NCI-H526 (cell line): ENCODE measurements around the gene HACD2.
A peak's percentile ranks its signal among the peaks of the same experiment; 100 is the strongest.

Experiments used
- DNase-seq, 2 experiments: peaks; one replicate each; lab custom pipeline; 2025; lab: John Stamatoyannopoulos, UW

HACD2 gene

GRCh38 chr3:123568875-123569274 lies 16.0 kb downstream of the HACD2 start:
- DNase-seq, result no peak

- no peak for DNase-seq
Measured at GRCh38 chr3:123568034-123568433, 16.8 kb downstream of the HACD2 start.

- no peak for DNase-seq
Measured at GRCh38 chr3:123564056-123564455, 20.8 kb downstream of the HACD2 start.

- no peak for DNase-seq
Measured at GRCh38 chr3:123562547-123562946, 22.3 kb downstream of the HACD2 start.

GRCh38 chr3:123561188-123561587 lies 23.7 kb downstream of the HACD2 start:
- no peak for DNase-seq

GRCh38 chr3:123559040-123559861 lies 25.6 kb downstream of the HACD2 start:
- DNase-seq, result peak; percentile 41 to 63

- DNase-seq, result no peak
Measured at GRCh38 chr3:123553536-123553935, 31.3 kb downstream of the HACD2 start.

GRCh38 chr3:123552768-123553167 lies 32.1 kb downstream of the HACD2 start:
- no peak for DNase-seq

GRCh38 chr3:123552095-123552714 lies 32.6 kb downstream of the HACD2 start:
- DNase-seq, result peak in 1 of 2 experiments; percentile 31

GRCh38 chr3:123547881-123548519 lies 36.9 kb downstream of the HACD2 start:
- no peak for DNase-seq

- no peak for DNase-seq
Measured at GRCh38 chr3:123546133-123546755, 38.6 kb downstream of the HACD2 start.

GRCh38 chr3:123543950-123544349 lies 40.9 kb downstream of the HACD2 start:
- no peak for DNase-seq

- DNase-seq, result no peak
Measured at GRCh38 chr3:123540285-123540684, 44.6 kb downstream of the HACD2 start.

- no peak for DNase-seq
Measured at GRCh38 chr3:123536153-123536895, 48.5 kb downstream of the HACD2 start.

- DNase-seq, result no peak
Measured at GRCh38 chr3:123535580-123535979, 49.3 kb downstream of the HACD2 start.

GRCh38 chr3:123534264-123534663 lies 50.6 kb downstream of the HACD2 start:
- DNase-seq, result no peak

GRCh38 chr3:123533554-123534159 lies 51.2 kb downstream of the HACD2 start:
- DNase-seq, result no peak

GRCh38 chr3:123528130-123528529 lies 56.7 kb downstream of the HACD2 start:
- DNase-seq, result no peak

GRCh38 chr3:123527046-123527445 lies 57.8 kb downstream of the HACD2 start:
- DNase-seq, result no peak

GRCh38 chr3:123526474-123526873 lies 58.4 kb downstream of the HACD2 start:
- no peak for DNase-seq

- DNase-seq, result no peak
Measured at GRCh38 chr3:123525433-123525832, 59.4 kb downstream of the HACD2 start.
